Measurements from ENCODE around the gene SLC16A8. TPM values are rescaled to one million over a fixed set of nuclear protein-coding genes. Genes with fewer than 3 reads are reported as not detected.

Gene SLC16A8
- total and polyA plus RNA-seq, 2 donors from 2014 or later = 0.31 to 0.92 TPM

DNA sequence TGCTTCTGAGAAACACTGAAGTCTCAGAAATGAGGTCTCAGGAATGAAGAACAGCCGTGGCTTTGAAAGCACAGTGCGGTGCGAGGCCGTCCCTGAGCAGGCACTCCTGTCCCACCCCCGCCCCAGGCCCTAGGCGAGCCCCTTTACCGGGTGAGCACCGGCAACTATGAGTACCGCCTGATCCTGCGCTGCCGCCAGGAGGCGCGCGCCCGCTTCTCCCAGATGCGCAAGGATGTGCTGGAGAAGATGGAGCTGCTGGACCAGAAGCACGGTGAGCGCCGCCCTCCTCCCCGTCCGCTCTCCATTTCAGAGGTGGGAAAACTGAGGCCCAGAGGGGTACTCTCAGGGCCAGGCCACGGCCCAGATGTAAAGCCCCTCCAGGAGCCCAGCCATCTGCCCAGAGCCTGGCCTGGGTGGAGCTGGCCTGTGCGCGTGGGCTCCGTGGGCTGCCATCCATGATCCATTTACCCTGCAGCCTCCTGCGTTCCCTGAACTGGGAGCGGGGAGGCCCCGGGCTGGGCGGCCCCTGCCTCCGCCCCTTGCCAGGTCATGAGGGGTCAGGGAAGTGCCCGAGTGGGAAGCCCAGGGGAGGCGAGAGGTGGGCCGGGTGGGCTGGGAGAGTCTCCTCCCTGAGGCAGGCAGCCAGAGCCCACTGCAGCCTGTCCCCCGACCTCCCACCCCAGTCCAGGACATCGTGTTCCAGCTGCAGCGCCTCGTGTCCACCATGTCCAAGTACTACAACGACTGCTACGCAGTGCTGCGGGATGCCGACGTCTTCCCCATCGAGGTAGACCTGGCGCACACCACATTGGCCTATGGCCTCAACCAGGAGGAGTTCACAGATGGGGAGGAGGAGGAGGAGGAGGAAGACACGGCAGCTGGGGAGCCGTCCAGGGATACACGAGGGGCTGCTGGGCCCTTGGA is 9.5 kb downstream of the SLC16A8 start:
- DNase-seq (peak in 4 of 5 donors; percentile 47 to 63 (median 61)), FAIRE-seq (no peak)
- Histone ChIP-seq H3K9me3 (ENCODE audit: control insufficient read depth in 2 of 3, insufficient read depth in 1 of 3, low read length in 3 of 3) (no peaks in the 10 kb centered on the region), H3K27ac (ENCODE audit: low read depth in 2 of 2, low read length in 2 of 2) (no peak overlapping the region), H3K27me3 (ENCODE audit: control insufficient read depth, insufficient read depth, low read length) (no peaks in the 10 kb centered on the region), H3K9ac (ENCODE audit: low read length in 3 of 3) (no peak overlapping the region), H3K36me3 (ENCODE audit: control insufficient read depth in 2 of 3, insufficient read depth in 3 of 3, low read length in 3 of 3) (peaks cover 0 to 27% (median 15%) of the 10 kb centered on the region in 3 donors), H3K4me3 (ENCODE audit: low read length in 3 of 3) (no peak overlapping the region), H3K4me1 (ENCODE audit: control insufficient read depth in 2 of 3, insufficient read depth in 2 of 3, low read depth in 1 of 3, low read length in 3 of 3) (no peaks in the 10 kb centered on the region)
- no peak for TF ChIP-seq CTCF (IDR thresholded peaks at IDR 0.05; ENCODE audit: borderline replicate concordance, extremely low read depth, insufficient read depth)
- intact Hi-C loops (cut with DNase I) = no loop called here

DNA sequence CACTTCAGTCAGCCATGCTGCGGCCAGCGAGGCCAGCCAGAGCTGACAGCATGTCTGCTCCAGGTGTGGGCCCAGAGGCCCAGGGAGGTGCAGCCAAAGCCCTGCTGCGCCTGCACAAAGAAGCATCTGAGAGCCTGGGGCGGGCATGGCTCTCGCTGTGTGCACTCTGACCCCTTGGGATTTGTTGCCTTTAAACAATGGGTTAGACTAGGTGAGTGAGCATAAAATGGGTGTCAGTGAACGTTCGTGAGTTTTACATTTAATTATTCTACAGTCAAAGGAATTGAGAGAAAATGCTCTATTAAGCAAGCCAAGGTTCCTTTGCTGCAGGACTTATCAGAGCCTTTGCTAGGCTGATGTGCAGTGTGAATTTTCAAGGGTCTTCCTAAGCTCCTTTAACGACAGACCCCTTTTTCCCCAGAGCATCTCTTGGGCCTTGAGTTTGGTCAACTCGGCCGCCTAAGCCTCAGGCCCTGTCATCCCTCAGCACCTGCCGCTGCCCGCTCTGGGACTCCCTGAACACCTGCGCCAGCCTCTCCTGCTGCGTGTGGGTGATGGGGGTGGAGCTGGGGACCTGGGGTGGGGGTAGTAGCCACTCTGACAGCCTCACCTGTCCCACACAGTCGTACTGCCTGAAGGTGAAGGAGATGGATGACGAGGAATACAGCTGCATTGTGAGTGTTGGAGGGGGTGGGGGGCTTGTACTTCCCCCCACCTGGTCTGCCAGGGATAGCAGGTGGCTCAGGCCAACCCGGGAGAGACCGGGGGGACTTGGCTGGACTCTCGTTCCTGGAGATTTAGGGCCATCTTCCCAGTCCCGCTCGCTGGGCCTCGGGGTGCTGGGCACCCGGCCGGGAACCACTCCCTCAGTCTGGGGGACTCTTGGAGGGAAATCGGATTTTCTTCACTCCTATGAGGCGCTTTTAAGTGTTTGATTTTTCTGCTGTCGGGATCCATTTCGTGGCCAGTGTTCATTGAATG is 10.5 kb downstream of the SLC16A8 start:
- Histone ChIP-seq H3K36me3 (ENCODE audit: control insufficient read depth in 2 of 3, insufficient read depth in 3 of 3, low read length in 3 of 3) (peaks cover 0 to 33% (median 15%) of the 10 kb centered on the region in 3 donors), H3K27ac (ENCODE audit: low read depth in 2 of 2, low read length in 2 of 2) (no peak overlapping the region), H3K27me3 (ENCODE audit: control insufficient read depth, insufficient read depth, low read length) (no peaks in the 10 kb centered on the region), H3K4me3 (ENCODE audit: low read length in 3 of 3) (no peak overlapping the region), H3K9me3 (ENCODE audit: control insufficient read depth in 2 of 3, insufficient read depth in 1 of 3, low read length in 3 of 3) (no peaks in the 10 kb centered on the region), H3K9ac (ENCODE audit: low read length in 3 of 3) (no peak overlapping the region), H3K4me1 (ENCODE audit: control insufficient read depth in 2 of 3, insufficient read depth in 2 of 3, low read depth in 1 of 3, low read length in 3 of 3) (peaks cover 0 to 3% (median 0%) of the 10 kb centered on the region in 3 donors)
- intact Hi-C loops (cut with DNase I) = no loop called here
- DNase-seq (peak in 1 of 5 donors; percentile 56), FAIRE-seq (no peak)
- TF ChIP-seq CTCF (IDR thresholded peaks at IDR 0.05; ENCODE audit: borderline replicate concordance, extremely low read depth, insufficient read depth) = no peak

DNA sequence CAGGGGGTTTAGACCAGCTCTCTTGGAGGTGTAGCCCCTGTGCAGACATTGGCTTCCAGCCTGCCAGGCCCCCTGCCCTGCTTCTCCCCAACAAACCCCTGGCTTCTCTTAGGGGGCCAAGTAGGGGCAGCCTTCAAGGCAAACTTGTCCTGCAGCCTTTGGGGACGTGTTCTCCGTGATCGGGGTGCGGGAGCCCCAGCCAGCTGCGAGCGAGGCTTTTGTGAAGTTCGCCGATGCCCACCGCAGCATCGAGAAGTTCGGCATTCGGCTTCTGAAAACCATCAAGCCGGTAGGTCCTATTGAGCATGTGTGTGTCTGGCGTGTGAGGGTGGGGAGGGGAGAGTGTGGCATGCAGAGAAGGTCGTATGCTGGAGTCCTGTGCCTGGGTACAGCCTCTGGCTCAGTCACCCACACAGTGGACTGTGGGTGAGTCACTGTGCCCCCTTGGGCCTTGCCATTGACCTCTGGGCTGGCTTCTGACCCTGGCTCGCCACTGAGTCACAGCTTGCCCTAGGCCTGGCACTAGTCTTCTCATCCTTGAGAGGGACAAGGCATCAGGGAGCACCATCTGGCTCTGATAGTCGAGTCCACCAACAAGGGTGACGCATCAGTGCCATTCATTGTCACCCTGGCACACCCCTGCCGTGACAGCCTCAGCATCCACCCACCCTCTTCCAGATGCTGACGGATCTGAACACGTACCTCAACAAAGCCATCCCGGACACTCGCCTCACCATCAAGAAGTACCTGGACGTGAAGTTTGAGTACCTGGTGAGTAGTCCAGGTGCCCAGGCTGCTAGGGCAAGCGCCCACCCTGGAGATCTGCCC is 11.4 kb downstream of the SLC16A8 start:
- no peak for TF ChIP-seq CTCF (IDR thresholded peaks at IDR 0.05; ENCODE audit: borderline replicate concordance, extremely low read depth, insufficient read depth)
- H3K9ac ChIP-seq (ENCODE audit: low read length in 3 of 3) = no peak overlapping the region
- FAIRE-seq = no peak
- peaks cover 0 to 35% (median 15%) of the 10 kb centered on the region in 3 donors for H3K36me3 ChIP-seq (ENCODE audit: control insufficient read depth in 2 of 3, insufficient read depth in 3 of 3, low read length in 3 of 3)
- peaks cover 0 to 3% (median 0%) of the 10 kb centered on the region in 3 donors for H3K4me1 ChIP-seq (ENCODE audit: control insufficient read depth in 2 of 3, insufficient read depth in 2 of 3, low read depth in 1 of 3, low read length in 3 of 3)
- DNase-seq = peak in 1 of 5 donors; percentile 65
- H3K4me3 ChIP-seq (ENCODE audit: low read length in 3 of 3) = no peak overlapping the region
- H3K27ac ChIP-seq (ENCODE audit: low read depth in 2 of 2, low read length in 2 of 2) = no peak overlapping the region
- H3K9me3 ChIP-seq (ENCODE audit: control insufficient read depth in 2 of 3, insufficient read depth in 1 of 3, low read length in 3 of 3) = no peaks in the 10 kb centered on the region
- no peaks in the 10 kb centered on the region for H3K27me3 ChIP-seq (ENCODE audit: control insufficient read depth, insufficient read depth, low read length)
- intact Hi-C loops (cut with DNase I) = no loop called here

Measured in kidney (tissue), 14 donors.